Peyer's patch (tissue), 4 donors: ENCODE results near the gene FMNL3.

ENCODE experiments used
- CTCF ChIP-seq, 6 experiments: fragments of 450-650 bp in 4 of 6; fragments of 200-600 bp in 2 of 6; sonication (generic) in 1 of 6; IDR thresholded peaks; one replicate each; pipeline ENCODE4 v1.5.1; 2017 to 2019; ENCODE audit warnings: antibody characterized with exemption in 6 of 6, mild to moderate bottlenecking in 3 of 6, moderate library complexity in 1 of 6
- POLR2A ChIP-seq, 2 donors: fragments of 450-650 bp; IDR thresholded peaks; one replicate each; pipeline ENCODE4 v1.5.1; 2017; ENCODE audit warnings: antibody characterized with exemption in 2 of 2, mild to moderate bottlenecking in 2 of 2, moderate library complexity in 2 of 2

- TF ChIP-seq CTCF (IDR thresholded peaks at IDR 0.05) (no peak), POLR2A (IDR thresholded peaks at IDR 0.05) (no peak)
Observed at GRCh38 chr12:49675137-49675536, 32.1 kb downstream of the FMNL3 start.
